Neuronal stem cell (in vitro differentiated cells): Measurements from ENCODE around the gene GSPT1.

ENCODE experiments used
- DNase-seq: peaks from one replicate; pipeline ENCODE4 v3.0.0-alpha.2; 2013; ENCODE audit warnings: low spot score
- H2AFZ ChIP-seq: one replicate; pipeline ENCODE4 v1.6.1; 2013; ENCODE audit warnings: mild to moderate bottlenecking, low read length, inconsistent platforms
- H2AK5ac ChIP-seq: 2 replicates; pipeline ENCODE4 v1.6.1; 2013; ENCODE audit warnings: low read depth, mild to moderate bottlenecking, inconsistent platforms, low read length, moderate library complexity, mixed read lengths
- H2BK120ac ChIP-seq: 2 replicates; pipeline ENCODE4 v1.6.1; 2013; ENCODE audit warnings: low read depth, mild to moderate bottlenecking, inconsistent platforms, low read length, moderate library complexity, mixed read lengths
- H2BK12ac ChIP-seq: one replicate; pipeline ENCODE4 v1.6.1; 2013; ENCODE audit warnings: low read length, inconsistent platforms
- H2BK15ac ChIP-seq: 2 replicates; pipeline ENCODE4 v1.6.1; 2013; ENCODE audit warnings: mild to moderate bottlenecking, low read length, inconsistent platforms, mixed read lengths
- H2BK5ac ChIP-seq: one replicate; pipeline ENCODE4 v1.6.1; 2013; ENCODE audit warnings: inconsistent platforms, mild to moderate bottlenecking, low read length, moderate library complexity
- H3K14ac ChIP-seq: one replicate; pipeline ENCODE4 v1.6.1; 2013; ENCODE audit warnings: low read length, inconsistent platforms
- H3K18ac ChIP-seq: 2 replicates; pipeline ENCODE4 v1.6.1; 2013; ENCODE audit warnings: low read length, inconsistent platforms
- H3K23ac ChIP-seq: 2 replicates; pipeline ENCODE4 v1.6.1; 2013; ENCODE audit warnings: low read depth, mild to moderate bottlenecking, mixed read lengths, low read length, inconsistent platforms; ENCODE audit not compliant: poor library complexity
- H3K27ac ChIP-seq: replicated peaks from 3 replicates; pipeline ENCODE4 v1.5.1; 2013; ENCODE audit warnings: low read length, inconsistent platforms
- H3K27me3 ChIP-seq, 3 experiments: 2 replicates each; pipeline ENCODE4 v1.6.1; 2013; ENCODE audit warnings: low read length in 3 of 3, mild to moderate bottlenecking in 2 of 3, inconsistent platforms in 1 of 3, low read depth in 1 of 3, mixed read lengths in 1 of 3, moderate library complexity in 1 of 3; ENCODE audit not compliant: control insufficient read depth in 3 of 3, insufficient read depth in 3 of 3
- H3K36me3 ChIP-seq, 2 donors: replicated peaks in 1 of 2; 2 replicates each; pipeline ENCODE4 v1.6.1; 2013; ENCODE audit warnings: low read length in 2 of 2; ENCODE audit not compliant: control insufficient read depth in 2 of 2, insufficient read depth in 2 of 2
- H3K4ac ChIP-seq: 2 replicates; pipeline ENCODE4 v1.6.1; 2013; ENCODE audit warnings: inconsistent platforms, mild to moderate bottlenecking, low read length, moderate library complexity
- H3K4me1 ChIP-seq, 2 donors: 1 replicate in 1 of 2; 2 replicates in 1 of 2; pipeline ENCODE4 v1.6.1; 2013; ENCODE audit warnings: low read length in 2 of 2, low read depth in 1 of 2; ENCODE audit not compliant: control insufficient read depth in 2 of 2, insufficient read depth in 1 of 2
- H3K4me2 ChIP-seq: one replicate; pipeline ENCODE4 v1.6.1; 2013; ENCODE audit warnings: mild to moderate bottlenecking, low read length, inconsistent platforms; ENCODE audit not compliant: insufficient read depth, poor library complexity, severe bottlenecking
- H3K4me3 ChIP-seq, 2 donors: 2 replicates each; pipeline ENCODE4 v1.5.1; 2013; ENCODE audit warnings: low read length in 2 of 2, mild to moderate bottlenecking in 2 of 2, inconsistent platforms in 1 of 2, moderate library complexity in 1 of 2
- H3K79me1 ChIP-seq: one replicate; pipeline ENCODE4 v1.6.1; 2013; ENCODE audit warnings: low read depth, mild to moderate bottlenecking, inconsistent platforms, low read length, moderate library complexity
- H3K9ac ChIP-seq: one replicate; pipeline ENCODE4 v1.6.1; 2013; ENCODE audit warnings: mild to moderate bottlenecking, low read depth, low read length, inconsistent platforms; ENCODE audit not compliant: poor library complexity
- H3K9me3 ChIP-seq, 2 donors: replicated peaks in 1 of 2; 2 replicates each; pipeline versions ENCODE3 to v1.6.1; 2013; ENCODE audit warnings: low read length in 2 of 2, mild to moderate bottlenecking in 2 of 2, inconsistent platforms in 1 of 2, low read depth in 1 of 2, mixed read lengths in 1 of 2, moderate library complexity in 1 of 2; ENCODE audit not compliant: control insufficient read depth in 2 of 2, insufficient read depth in 1 of 2
- H4K8ac ChIP-seq: one replicate; pipeline ENCODE4 v1.6.1; 2013; ENCODE audit warnings: low read depth, mild to moderate bottlenecking, inconsistent platforms, low read length, moderate library complexity
- H4K91ac ChIP-seq: one replicate; pipeline ENCODE4 v1.6.1; 2013; ENCODE audit warnings: low read length, low read depth, mild to moderate bottlenecking, inconsistent platforms; ENCODE audit not compliant: poor library complexity
- WGBS, 2 donors: extraction: QIAGEN DNeasy Blood & Tissue Kit; methylation state at CpG; one replicate each; pipeline ENCODE4 v1.1.7; 2013; ENCODE audit warnings: missing lambda C conversion rate in 2 of 2, mixed read lengths in 1 of 2; ENCODE audit not compliant: insufficient read length in 2 of 2, insufficient replicate concordance in 1 of 2; ENCODE audit errors: extremely low coverage in 2 of 2; 5-methylcytosine and 5-hydroxymethylcytosine counted together

Gene GSPT1

DNA sequence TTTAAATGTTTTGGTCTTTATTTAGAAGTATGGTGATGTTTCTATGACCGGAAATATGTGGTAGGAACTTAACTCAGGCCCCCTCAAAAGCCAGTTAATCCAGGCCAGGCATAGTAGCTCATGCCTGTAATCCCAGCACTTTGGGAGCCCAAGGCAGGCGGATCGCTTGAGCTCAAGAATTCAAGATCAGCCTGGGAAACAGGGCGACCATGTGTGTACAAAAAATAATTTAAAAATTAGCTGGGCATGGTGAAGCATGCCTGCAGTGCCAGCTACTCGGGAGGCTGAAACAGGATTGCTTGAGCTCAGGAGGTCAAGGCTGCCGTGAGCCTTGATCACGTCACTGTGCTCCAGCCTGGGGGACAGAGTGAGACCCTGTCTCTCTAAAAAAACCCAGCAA is 74.7 kb downstream of the GSPT1 start:
- Histone ChIP-seq H3K36me3 (peaks cover 61 to 97% of the 10 kb centered on the region in 2 donors), H3K18ac (no peak overlapping the region), H4K8ac (no peak overlapping the region), H3K4me1 (no peaks in the 10 kb centered on the region), H2BK5ac (no peak overlapping the region), H3K23ac (no peak overlapping the region), H2BK120ac (no peak overlapping the region), H3K4ac (no peak overlapping the region), H3K14ac (no peak overlapping the region), H3K9me3 (no peaks in the 10 kb centered on the region), H3K4me3 (no peak overlapping the region), H3K4me2 (no peak overlapping the region), H3K27me3 (no peaks in the 10 kb centered on the region), H2AFZ (no peak overlapping the region), H2BK12ac (no peak overlapping the region), H3K79me1 (peaks cover 2% of the 10 kb centered on the region), H3K9ac (no peak overlapping the region), H4K91ac (no peak overlapping the region), H3K27ac (no peak overlapping the region), H2BK15ac (no peak overlapping the region), H2AK5ac (no peak overlapping the region)
- DNase-seq = no peak
- no CpG with 5 or more reads among the region's 7 CpGs for WGBS, 2 donors

DNA sequence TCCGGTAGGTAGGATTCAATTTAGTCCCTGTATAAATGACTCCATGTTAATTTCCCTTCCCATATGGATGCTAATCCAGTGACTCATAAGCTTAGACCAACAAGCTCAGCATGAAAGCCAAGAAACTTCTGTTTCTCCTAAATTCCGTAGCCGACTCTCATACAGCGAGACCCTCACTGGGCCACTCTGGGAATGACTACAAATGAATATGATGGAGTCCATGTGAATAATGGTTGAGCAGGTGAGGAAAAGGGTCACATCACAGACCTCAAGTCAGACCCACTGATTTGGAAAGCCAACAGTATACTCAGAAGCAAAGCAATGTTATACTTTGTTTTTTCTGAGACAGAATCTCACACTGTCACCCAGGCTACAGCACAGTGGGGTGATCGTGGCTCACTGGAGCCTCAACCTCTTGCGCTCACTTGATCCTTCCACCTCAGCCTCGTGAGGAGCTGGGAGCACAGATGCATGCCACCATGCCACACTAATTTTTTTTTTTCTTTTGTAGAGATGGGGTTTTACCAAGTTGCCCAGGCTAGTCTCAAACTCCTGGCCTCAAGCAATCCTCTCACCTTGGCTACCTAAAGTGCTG is 79.0 kb downstream of the GSPT1 start:
- no peaks in the 10 kb centered on the region for H3K4me1 ChIP-seq
- H2BK12ac ChIP-seq = no peak overlapping the region
- H3K27ac ChIP-seq = no peak overlapping the region
- peaks cover 37 to 62% of the 10 kb centered on the region in 2 donors for H3K36me3 ChIP-seq
- no peaks in the 10 kb centered on the region for H3K27me3 ChIP-seq
- no peak overlapping the region for H3K14ac ChIP-seq
- H2AFZ ChIP-seq = no peak overlapping the region
- WGBS, 2 donors = no CpG with 5 or more reads among the region's 7 CpGs
- no peaks in the 10 kb centered on the region for H3K79me1 ChIP-seq
- no peak overlapping the region for H3K23ac ChIP-seq
- H3K9me3 ChIP-seq = peaks cover 0 to 2% of the 10 kb centered on the region in 2 donors
- H3K9ac ChIP-seq = no peak overlapping the region
- no peak overlapping the region for H4K8ac ChIP-seq
- H2AK5ac ChIP-seq = no peak overlapping the region
- no peak overlapping the region for H3K4me2 ChIP-seq
- H2BK15ac ChIP-seq = no peak overlapping the region
- H4K91ac ChIP-seq = no peak overlapping the region
- H3K18ac ChIP-seq = no peak overlapping the region
- H2BK120ac ChIP-seq = no peak overlapping the region
- no peak for DNase-seq
- no peak overlapping the region for H2BK5ac ChIP-seq
- no peak overlapping the region for H3K4ac ChIP-seq
- H3K4me3 ChIP-seq = no peak overlapping the region

DNA sequence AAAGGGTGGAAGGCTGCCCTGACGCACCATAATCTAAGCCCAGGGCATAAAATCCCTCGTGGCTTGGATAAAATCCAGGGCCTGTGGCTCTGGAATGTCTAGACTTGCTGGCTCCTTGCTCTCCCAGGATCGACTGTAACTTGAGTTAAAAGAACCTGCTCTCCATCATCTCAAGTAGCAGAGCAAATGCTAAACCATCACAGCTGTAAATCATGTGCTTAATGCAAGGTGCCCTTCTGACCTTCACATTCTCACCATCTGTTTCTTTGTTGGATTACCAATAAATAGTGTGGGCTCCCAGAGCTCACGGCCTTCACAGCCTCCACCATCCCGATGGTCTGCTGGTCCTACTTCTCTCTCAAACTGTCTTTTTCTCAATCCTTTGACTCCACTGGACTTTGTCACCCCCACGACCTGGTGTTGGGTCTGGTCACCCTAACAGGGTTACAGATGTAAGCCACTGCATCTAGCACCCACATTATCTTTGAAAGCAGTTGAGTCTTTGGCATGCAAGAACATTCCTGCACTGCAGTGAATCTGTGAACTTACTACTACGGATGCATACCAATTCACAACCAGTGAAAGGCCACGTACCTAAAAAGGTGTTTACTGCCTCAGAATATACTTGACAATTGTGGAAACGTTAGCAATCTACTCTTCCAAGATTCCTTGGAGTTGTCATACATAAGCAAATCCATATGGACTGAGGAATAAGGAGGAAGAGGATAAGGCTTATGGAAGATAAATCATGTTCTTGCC is 79.7 kb downstream of the GSPT1 start:
- no CpG with 5 or more reads among the region's 9 CpGs for WGBS, 2 donors
- Histone ChIP-seq H3K4me1 (no peaks in the 10 kb centered on the region), H3K36me3 (peaks cover 33 to 55% of the 10 kb centered on the region in 2 donors), H4K8ac (no peak overlapping the region), H2BK15ac (no peak overlapping the region), H3K14ac (no peak overlapping the region), H3K9me3 (peaks cover 0 to 2% of the 10 kb centered on the region in 2 donors), H3K18ac (no peak overlapping the region), H3K9ac (no peak overlapping the region), H2BK120ac (no peak overlapping the region), H2AFZ (no peak overlapping the region), H3K27me3 (no peaks in the 10 kb centered on the region), H2BK5ac (no peak overlapping the region), H3K23ac (no peak overlapping the region), H3K79me1 (no peaks in the 10 kb centered on the region), H3K4me2 (no peak overlapping the region), H3K4ac (no peak overlapping the region), H2BK12ac (no peak overlapping the region), H4K91ac (no peak overlapping the region), H3K4me3 (no peak overlapping the region), H3K27ac (no peak overlapping the region), H2AK5ac (no peak overlapping the region)
- no peak for DNase-seq

DNA sequence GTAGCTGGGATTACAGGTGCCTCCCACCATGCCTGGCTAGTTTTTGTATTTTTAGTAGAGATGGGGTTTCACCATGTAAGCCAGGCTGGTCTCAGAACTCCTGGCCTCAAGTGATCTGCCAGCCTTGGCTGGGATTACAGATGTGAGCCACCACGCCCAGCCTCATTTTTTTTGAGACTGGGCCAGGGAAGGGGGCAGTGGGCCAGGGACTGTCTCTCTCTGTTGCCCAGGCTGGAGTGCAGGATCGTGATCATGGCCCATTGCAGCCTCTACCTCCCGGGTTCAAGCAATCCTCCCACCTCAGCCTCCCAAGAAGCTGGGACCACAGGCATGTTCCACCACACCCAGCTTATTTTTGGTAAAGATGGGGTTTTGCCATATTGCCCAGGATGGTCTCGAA is 80.4 kb downstream of the GSPT1 start:
- Histone ChIP-seq H2BK12ac (no peak overlapping the region), H2BK120ac (no peak overlapping the region), H2BK5ac (no peak overlapping the region), H3K4me1 (no peaks in the 10 kb centered on the region), H3K9me3 (peaks cover 0 to 2% of the 10 kb centered on the region in 2 donors), H3K4me3 (no peak overlapping the region), H3K79me1 (no peaks in the 10 kb centered on the region), H3K27ac (no peak overlapping the region), H3K4me2 (no peak overlapping the region), H4K91ac (no peak overlapping the region), H3K14ac (no peak overlapping the region), H3K9ac (no peak overlapping the region), H4K8ac (no peak overlapping the region), H3K23ac (no peak overlapping the region), H3K18ac (no peak overlapping the region), H2BK15ac (no peak overlapping the region), H3K4ac (no peak overlapping the region), H2AFZ (no peak overlapping the region), H2AK5ac (no peak overlapping the region), H3K27me3 (no peaks in the 10 kb centered on the region), H3K36me3 (peaks cover 28 to 48% of the 10 kb centered on the region in 2 donors)
- no CpG with 5 or more reads among the region's 4 CpGs for WGBS, 2 donors
- DNase-seq = no peak
